Hematopoietic multipotent progenitor cell treated with erythropoietin and hydrocortisone succinate and interleukin-3 and kit ligand, for 17 days (in vitro differentiated cells): ENCODE measurements around the gene NHERF1.
A peak's percentile ranks its signal among the peaks of the same experiment; 100 is the strongest.

Experiments
- DNase-seq: peaks from one replicate; pipeline ENCODE4 v3.0.0-alpha.2; 2015; ENCODE audit warnings: low spot score

The NHERF1 gene

DNA sequence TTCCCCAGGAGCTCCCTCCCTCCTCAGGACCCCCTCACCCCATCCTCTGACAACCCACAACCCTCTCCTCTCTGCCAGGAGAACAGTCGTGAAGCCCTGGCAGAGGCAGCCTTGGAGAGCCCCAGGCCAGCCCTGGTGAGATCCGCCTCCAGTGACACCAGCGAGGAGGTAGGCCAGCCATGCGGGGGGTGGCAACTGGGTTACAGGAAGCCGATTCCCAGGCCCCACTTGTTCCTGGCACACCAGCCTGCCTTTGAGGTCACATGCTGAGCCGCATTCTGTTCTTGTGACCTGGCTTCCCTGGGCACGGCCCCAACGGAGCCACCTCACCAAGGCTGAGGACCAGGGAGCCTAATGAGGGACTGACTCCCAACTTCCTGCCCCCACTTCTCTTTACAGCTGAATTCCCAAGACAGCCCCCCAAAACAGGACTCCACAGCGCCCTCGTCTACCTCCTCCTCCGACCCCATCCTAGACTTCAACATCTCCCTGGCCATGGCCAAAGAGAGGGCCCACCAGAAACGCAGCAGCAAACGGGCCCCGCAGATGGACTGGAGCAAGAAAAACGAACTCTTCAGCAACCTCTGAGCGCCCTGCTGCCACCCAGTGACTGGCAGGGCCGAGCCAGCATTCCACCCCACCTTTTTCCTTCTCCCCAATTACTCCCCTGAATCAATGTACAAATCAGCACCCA is 19.8 kb downstream of the NHERF1 start:
- no peak for DNase-seq

- DNase-seq = no peak
These were observed 20.3 kb downstream of the NHERF1 start for GRCh38 chr17:74768763-74769114.

- DNase-seq = no peak
These were observed 20.9 kb downstream of the NHERF1 start for GRCh38 chr17:74769266-74769855.

GRCh38 chr17:74769856-74770497 is 21.5 kb downstream of the NHERF1 start:
- no peak for DNase-seq

GRCh38 chr17:74770498-74771318 is 22.3 kb downstream of the NHERF1 start:
- peak; percentile 81 for DNase-seq

DNA sequence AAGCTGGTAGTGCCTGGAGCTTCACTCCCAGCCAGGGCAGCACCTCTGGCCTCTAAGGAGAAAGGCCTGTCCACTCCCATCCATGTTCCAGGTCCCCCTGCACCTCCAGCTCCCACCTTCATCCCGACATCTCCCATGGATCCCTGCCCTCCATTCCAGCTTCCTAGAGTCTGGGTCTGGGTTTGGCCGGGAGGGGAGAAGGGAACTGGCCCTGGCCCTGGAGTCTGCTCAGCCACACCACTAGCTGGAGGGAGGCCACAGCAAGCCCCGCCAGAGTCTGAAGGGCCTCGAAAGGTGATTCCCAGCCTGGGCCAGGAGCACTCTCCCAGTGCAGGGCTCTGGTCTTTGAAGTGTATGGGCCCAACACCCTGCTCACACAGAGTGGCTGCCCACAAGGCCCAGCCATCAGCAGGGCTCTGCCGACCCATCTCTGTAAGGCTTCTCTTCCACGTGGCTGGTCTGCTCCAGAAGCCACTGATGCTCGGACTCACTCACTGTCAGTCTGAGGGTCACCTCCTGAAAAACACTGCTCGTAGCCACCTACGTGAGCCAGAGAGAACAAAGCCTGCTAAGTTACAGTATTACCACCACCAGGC is 23.0 kb downstream of the NHERF1 start:
- no peak for DNase-seq

GRCh38 chr17:74772053-74772452 is 23.6 kb downstream of the NHERF1 start:
- DNase-seq = no peak

DNA sequence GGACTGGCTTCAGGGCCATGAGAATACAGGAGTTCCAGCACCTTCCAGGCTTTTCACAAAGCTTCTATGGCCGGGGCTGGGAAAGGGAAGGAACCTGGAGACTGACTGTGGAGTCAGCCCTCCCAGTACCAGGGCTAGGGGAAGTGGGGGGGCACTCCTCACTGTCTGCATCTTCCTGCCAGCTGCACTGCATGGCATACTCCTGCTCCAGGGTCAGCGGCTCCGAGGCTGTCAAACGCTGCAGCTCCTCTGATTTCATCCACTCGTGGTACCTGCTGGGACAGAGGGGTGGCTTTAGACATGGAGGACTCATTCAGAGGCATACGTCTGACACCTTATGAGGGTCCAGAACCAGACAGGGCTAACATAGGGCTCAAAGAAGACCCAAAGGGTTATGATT is 25.0 kb downstream of the NHERF1 start:
- DNase-seq = no peak

- DNase-seq = no peak
These were observed 25.5 kb downstream of the NHERF1 start for GRCh38 chr17:74773871-74774286.

- no peak for DNase-seq
These were observed 27.1 kb downstream of the NHERF1 start for GRCh38 chr17:74775409-74776043.

GRCh38 chr17:74776044-74776962 is 27.9 kb downstream of the NHERF1 start, which contains the start of gene NAT9:
NAT9 (minus strand) TSS chr17:74776345; CDS start chr17:74775698, 647 bp downstream.
- peak; percentile 98 for DNase-seq

GRCh38 chr17:74776990-74777389 is 28.6 kb downstream of the NHERF1 start:
- no peak for DNase-seq

DNA sequence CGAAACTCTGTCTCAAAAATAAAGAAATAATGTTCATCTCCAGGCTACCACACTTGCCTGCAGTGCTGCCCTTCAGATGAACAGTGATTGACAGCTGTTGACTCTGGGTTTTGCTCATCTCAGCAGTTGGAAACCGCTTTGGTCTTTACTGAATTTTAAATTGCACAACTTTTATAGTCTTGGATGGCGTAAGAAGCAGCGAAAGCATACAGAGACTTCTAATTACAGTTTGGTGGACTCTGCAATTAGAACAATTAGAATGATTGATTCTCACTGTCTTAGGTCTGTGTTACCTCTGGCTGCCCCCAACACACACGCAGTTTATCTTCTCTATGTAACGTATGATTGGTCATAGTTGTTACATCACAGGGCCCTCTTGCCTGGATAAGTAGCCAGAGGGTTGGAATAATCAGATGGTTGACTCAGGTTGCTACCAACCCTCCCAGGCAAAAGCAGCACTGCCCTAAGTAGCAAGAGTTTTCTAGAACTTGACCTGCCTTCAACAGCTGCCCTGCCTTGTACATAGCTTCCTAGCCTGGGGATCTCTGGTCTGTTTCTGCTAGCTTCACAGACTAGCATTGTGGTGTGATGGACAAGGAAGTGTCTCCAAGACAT is 29.6 kb downstream of the NHERF1 start:
- no peak for DNase-seq

DNA sequence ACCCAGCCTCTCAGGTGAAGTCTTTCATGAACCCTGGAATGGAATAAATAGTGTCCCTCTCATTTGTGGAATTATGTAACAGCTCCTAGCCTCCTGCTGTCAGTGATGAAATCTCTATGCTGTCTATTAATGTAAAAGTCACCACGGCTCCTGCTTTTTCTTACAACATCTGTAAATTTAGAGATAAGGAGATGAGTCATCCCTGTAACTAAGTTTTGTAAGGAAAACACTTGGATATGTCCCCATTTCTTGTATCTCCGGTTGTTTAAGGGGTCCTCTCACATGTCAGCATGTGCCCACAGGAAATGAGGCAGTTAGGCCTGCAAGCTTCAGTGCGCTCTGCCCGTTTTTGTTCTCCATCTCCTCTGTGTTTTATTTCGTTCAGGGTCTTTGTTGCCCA is 30.5 kb downstream of the NHERF1 start:
- no peak for DNase-seq

DNA sequence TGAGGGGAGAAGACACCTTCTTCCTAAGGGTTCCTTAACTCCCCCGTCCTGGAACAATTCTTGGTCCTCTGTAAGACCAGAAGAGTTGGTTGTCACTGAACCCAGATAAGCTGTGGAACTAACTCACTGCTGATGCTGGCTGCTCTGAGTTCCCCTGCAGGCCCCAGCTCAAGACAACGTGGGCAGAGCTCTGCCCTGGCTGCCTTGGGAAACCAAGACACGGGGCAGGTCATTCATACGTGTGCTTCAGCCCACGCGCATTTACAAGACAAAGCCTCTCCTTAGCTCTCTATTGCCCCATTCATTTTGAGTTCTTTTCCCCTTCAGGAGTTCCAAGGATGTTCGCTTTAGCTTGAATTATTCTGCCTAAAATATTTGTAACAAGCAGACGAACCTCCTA is 31.1 kb downstream of the NHERF1 start:
- no peak for DNase-seq

DNA sequence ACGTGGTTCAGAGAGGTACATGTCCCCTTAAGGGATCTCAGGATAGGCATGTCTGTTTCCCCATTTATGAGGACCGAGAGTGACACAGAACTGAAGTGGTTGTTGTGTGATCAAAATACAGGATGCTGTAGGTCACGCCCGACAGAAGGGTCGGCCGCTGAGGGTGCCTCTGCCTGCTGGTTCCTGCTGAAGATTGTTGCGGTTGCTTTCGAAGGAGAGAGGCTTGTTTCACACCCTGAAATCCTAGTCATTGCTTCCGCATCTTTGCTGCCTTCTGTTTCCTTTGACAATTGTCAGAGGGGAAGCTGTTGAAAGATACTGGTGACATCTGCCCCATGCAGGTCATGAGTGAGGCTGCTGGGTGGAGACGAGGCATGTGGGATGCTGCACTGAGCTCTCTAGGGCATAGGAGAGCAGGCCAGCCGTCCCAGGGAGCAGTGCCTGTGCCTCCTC is 31.5 kb downstream of the NHERF1 start:
- no peak for DNase-seq

DNA sequence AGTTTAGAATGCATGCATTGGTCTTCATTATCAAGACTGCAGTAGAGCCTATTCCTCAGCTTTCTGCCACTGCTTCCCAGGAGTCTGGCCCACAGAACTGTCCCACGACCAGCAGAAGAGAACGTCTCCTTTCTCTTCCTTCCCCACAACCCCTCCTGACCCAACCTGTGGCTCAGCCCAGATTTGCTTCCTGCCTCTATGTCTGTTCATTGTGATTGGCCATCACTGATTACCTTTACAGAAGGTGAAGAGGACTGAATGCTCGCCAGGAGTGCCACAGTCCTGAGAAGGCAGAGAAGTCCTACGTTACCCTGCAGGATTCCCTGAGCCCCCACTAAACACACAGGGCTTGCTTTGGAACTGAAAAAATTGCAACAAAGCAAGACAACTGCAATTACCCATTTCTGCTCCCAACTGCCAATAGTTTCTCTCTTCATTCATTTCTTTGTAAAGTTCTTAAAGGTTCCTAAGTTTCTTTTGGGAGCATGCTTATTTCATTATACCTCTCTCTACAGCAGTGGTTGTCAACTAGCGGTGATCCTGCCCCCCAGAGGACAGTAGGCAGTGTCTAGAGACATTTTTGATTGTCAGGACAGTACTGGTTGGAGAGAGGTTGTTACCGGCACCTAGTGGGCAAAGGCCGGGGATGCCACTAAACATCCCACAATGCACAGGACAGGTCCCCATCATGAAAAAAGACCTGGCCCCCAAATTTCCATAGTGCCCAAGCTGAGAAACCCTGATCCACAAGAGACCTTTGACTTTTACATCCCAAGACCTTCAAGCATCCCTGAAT is 32.2 kb downstream of the NHERF1 start:
- DNase-seq = no peak

GRCh38 chr17:74782571-74782970 is 34.1 kb downstream of the NHERF1 start:
- no peak for DNase-seq

GRCh38 chr17:74784125-74784810 is 35.8 kb downstream of the NHERF1 start:
- DNase-seq = no peak
